HepG2 (cell line): ENCODE results near the gene MED13L. TPM values are rescaled to one million over a fixed set of nuclear protein-coding genes. Genes with fewer than 3 reads are reported as not detected.

Experiments
- ATAC-seq: fragments of 200-7000 bp; cut with Tn5 transposase; 3 replicates; pipeline ENCODE4 v1.9.1; 2020; ENCODE audit warnings: mild to moderate bottlenecking, moderate library complexity
- BruUV-seq: library from RNA; stranded (reverse); fragments of 400-500 nt; replicated peaks from 2 replicates; lab custom pipeline; 2021; lab: Mats Ljungman, UMichigan
- CTCF ChIA-PET: fragments of 300-600 bp; formaldehyde crosslinking; extraction: SDS; loops from one replicate; lab custom pipeline; 2021; ENCODE audit warnings: low total read pairs, inconsistent platforms, low intra/inter-chr PET ratio; lab: Yijun Ruan, JAX
- POLR2A ChIA-PET: fragments of 350-600 bp; sonication (Branson Sonifier 250); formaldehyde crosslinking; loops from one replicate; lab custom pipeline; 2020; ENCODE audit warnings: antibody characterized with exemption, inconsistent platforms; lab: Yijun Ruan, JAX
- DNase-seq: peaks from one replicate; pipeline ENCODE4 v3.0.0-alpha.2; 2015; ENCODE audit warnings: low spot score
- FAIRE-seq: peaks from 3 replicates; lab custom pipeline; 2011; peaks lifted over from hg19 to GRCh38; lab: Jason Lieb, UNC
- H2AFZ ChIP-seq: one replicate; pipeline ENCODE4 v1.6.1; 2011; ENCODE audit warnings: low read length, inconsistent platforms
- H3K27ac ChIP-seq: fragments of 300-600 bp; 3 replicates; pipeline ENCODE4 v1.8.0; 2011; ENCODE audit warnings: mixed run types, mild to moderate bottlenecking, mixed read lengths, low read length, inconsistent platforms; ENCODE audit not compliant: insufficient read depth; ENCODE audit errors: extremely low read length
- H3K27me3 ChIP-seq, 2 experiments: fragments of 200-600 bp in 1 of 2; 2 replicates in 1 of 2; 3 replicates in 1 of 2; pipeline versions ENCODE4 v1.6.0 to v1.8.0; 2011; ENCODE audit warnings: low read length in 2 of 2, mild to moderate bottlenecking in 2 of 2, moderate library complexity in 2 of 2, inconsistent platforms in 1 of 2; ENCODE audit not compliant: insufficient read depth in 2 of 2, control insufficient read depth in 1 of 2
- H3K36me3 ChIP-seq, 2 experiments: fragments of 200-600 bp in 1 of 2; replicated peaks in 1 of 2; 2 replicates in 1 of 2; 3 replicates in 1 of 2; pipeline versions ENCODE4 v1.5.1 to v1.8.0; 2011; ENCODE audit warnings: low read length in 2 of 2, inconsistent platforms in 1 of 2; ENCODE audit not compliant: insufficient read depth in 2 of 2, control insufficient read depth in 1 of 2
- H3K4me1 ChIP-seq: 2 replicates; pipeline ENCODE4 v1.5.1; 2012; ENCODE audit warnings: low read length, inconsistent platforms; ENCODE audit not compliant: insufficient read depth
- H3K4me2 ChIP-seq: 2 replicates; pipeline ENCODE4 v1.6.0; 2011; ENCODE audit warnings: low read depth, low read length, inconsistent platforms
- H3K4me3 ChIP-seq, 3 experiments: fragments of 200-600 bp in 1 of 3; sonication (generic), shearing (Covaris generic) in 1 of 3; replicated peaks in 1 of 3; 2 replicates each; pipeline ENCODE4 v1.5.1; 2011 to 2016; ENCODE audit warnings: low read length in 3 of 3, inconsistent platforms in 2 of 3, low read depth in 2 of 3, mild to moderate bottlenecking in 2 of 3, control low read depth in 1 of 3, mixed read lengths in 1 of 3; ENCODE audit not compliant: insufficient read depth in 1 of 3
- H3K79me2 ChIP-seq: one replicate; pipeline ENCODE4 v1.6.1; 2011; ENCODE audit warnings: low read length, inconsistent platforms; ENCODE audit not compliant: insufficient read depth
- H3K9ac ChIP-seq: 2 replicates; pipeline ENCODE4 v1.6.0; 2011; ENCODE audit warnings: mild to moderate bottlenecking, low read depth, low read length, inconsistent platforms; ENCODE audit not compliant: insufficient read depth
- H3K9me3 ChIP-seq: 2 replicates; pipeline ENCODE4 v1.5.1; 2012; ENCODE audit warnings: mild to moderate bottlenecking, low read length
- H4K20me1 ChIP-seq: 2 replicates; pipeline ENCODE4 v1.6.0; 2011; ENCODE audit warnings: inconsistent platforms, mild to moderate bottlenecking, low read length, moderate library complexity; ENCODE audit not compliant: insufficient read depth
- CEBPG ChIP-seq: IDR thresholded peaks from 2 replicates; pipeline ENCODE4 v1.6.1; 2016
- CENPBD1 ChIP-seq: sonication (generic); formaldehyde crosslinking; IDR thresholded peaks from 2 replicates; pipeline ENCODE4 v1.8.0; 2022; ENCODE audit warnings: missing genetic modification reagents, low read depth, mild to moderate bottlenecking, borderline replicate concordance
- CTCF ChIP-seq: sonication (generic); formaldehyde crosslinking; IDR thresholded peaks from 2 replicates; pipeline ENCODE4 v1.5.0; 2020; ENCODE audit warnings: mild to moderate bottlenecking, missing genetic modification reagents, moderate library complexity
- GABPB1 ChIP-seq: IDR thresholded peaks from 2 replicates; pipeline ENCODE4 v1.6.1; 2016; ENCODE audit warnings: mild to moderate bottlenecking, missing genetic modification reagents, moderate library complexity, missing compliant biosample characterization
- HCFC1 ChIP-seq: fragments of 150-350 bp; IDR thresholded peaks from 2 replicates; pipeline ENCODE4 v1.6.1; 2014; ENCODE audit warnings: low read depth, low read length
- HMG20B ChIP-seq: conservative IDR thresholded peaks from 2 replicates; pipeline ENCODE4 v1.6.1; 2016; ENCODE audit warnings: missing genetic modification reagents, missing compliant biosample characterization
- RXRB ChIP-seq: IDR thresholded peaks from 2 replicates; pipeline ENCODE4 v1.6.1; 2016; ENCODE audit warnings: borderline replicate concordance, missing genetic modification reagents, missing compliant biosample characterization
- SMC3 ChIP-seq: IDR thresholded peaks from 2 replicates; pipeline ENCODE4 v1.6.1; 2011; ENCODE audit warnings: low read length, improper control_type of control experiment
- SOX5 ChIP-seq: IDR thresholded peaks from 2 replicates; pipeline ENCODE4 v1.6.1; 2016; ENCODE audit warnings: borderline replicate concordance
- TBP ChIP-seq: sonication (generic); formaldehyde crosslinking; IDR thresholded peaks from 2 replicates; pipeline ENCODE4 v1.5.0; 2020; ENCODE audit warnings: missing genetic modification reagents
- TCF7 ChIP-seq: sonication (generic); IDR thresholded peaks from 2 replicates; pipeline ENCODE4 v1.6.1; 2016; ENCODE audit warnings: antibody characterized with exemption, low read depth
- XRCC5 ChIP-seq: fragments of 200-400 bp; formaldehyde crosslinking; optimal IDR thresholded peaks from 2 replicates; pipeline ENCODE3; 2017; ENCODE audit warnings: mild to moderate bottlenecking, low read length
- ZBTB1 ChIP-seq: sonication (generic); formaldehyde crosslinking; IDR thresholded peaks from 2 replicates; pipeline ENCODE4 v1.4.0; 2020; ENCODE audit warnings: missing genetic modification reagents, borderline replicate concordance
- ZBTB33 ChIP-seq: sonication (generic); formaldehyde crosslinking; IDR thresholded peaks from 2 replicates; pipeline ENCODE4 v1.4.0; 2020; ENCODE audit warnings: missing genetic modification reagents
- ZNF101 ChIP-seq: sonication (generic); formaldehyde crosslinking; IDR thresholded peaks from 2 replicates; pipeline ENCODE4 v1.4.0; 2020; ENCODE audit warnings: mild to moderate bottlenecking, low read depth, missing genetic modification reagents, borderline replicate concordance
- ZNF280D ChIP-seq: sonication (generic); formaldehyde crosslinking; IDR thresholded peaks from 2 replicates; pipeline ENCODE4 v1.5.1; 2020; ENCODE audit warnings: mild to moderate bottlenecking, missing genetic modification reagents
- ZNF552 ChIP-seq: sonication (generic); formaldehyde crosslinking; IDR thresholded peaks from 2 replicates; pipeline ENCODE4 v1.9.0; 2022; ENCODE audit warnings: missing genetic modification reagents, mild to moderate bottlenecking, borderline replicate concordance
- WGBS: methylation state at CpG from one replicate; pipeline ENCODE4 v1.1.6; 2017; ENCODE audit warnings: low lambda C conversion rate; 5-methylcytosine and 5-hydroxymethylcytosine counted together
- in situ Hi-C: cut with HindIII; loops from 2 replicates; pipeline ENCODE4 v1.10.0; 2017; ENCODE audit warnings: low pct_unique_long_range_greater_than_20kb; ENCODE audit not compliant: extremely low pct_ligation_motif_present
- intact Hi-C: fragments of 100-400 bp; cut with micrococcal nuclease; formaldehyde crosslinking; loops from one replicate; pipeline ENCODE4 v1.10.0; 2022; ENCODE audit not compliant: unreplicated experiment
- polyA plus RNA-seq, 8 experiments: library from polyadenylated mRNA; depleted of rRNA in 3 of 8; stranded (reverse) in 7 of 8; unstranded in 1 of 8; fragments of >200 nt; fragmentation: Illumina TruSeq in 4 of 8; extraction: Trizol in 4 of 8; gene quantifications; 2 replicates each; pipeline versions ENCODE4 v1.2.1 to v1.2.3, GENCODE V29; 2011 to 2016; ENCODE audit warnings: low read depth in 4 of 8, missing spikeins in 1 of 8, mixed read lengths in 1 of 8; ENCODE audit not compliant: insufficient read depth in 1 of 8
- total RNA-seq, 5 experiments: library from RNA; depleted of rRNA; stranded (reverse); fragments of >200 nt; fragmentation: Illumina TruSeq; extraction: Trizol; gene quantifications; 2 replicates each; pipeline ENCODE4 v1.2.3, GENCODE V29; 2016; ENCODE audit warnings: low read depth in 1 of 5

The MED13L gene
- total and polyA plus RNA-seq, 2 of the 13 experiments (the other 11 are each of a cell fraction or from before 2014, with no cell fraction given): 24.8 to 38.9 TPM

GRCh38 chr12:115922952-115923564 is 354.4 kb downstream of the MED13L start:
- peaks cover 0 to 15% of the 10 kb centered on the region in 2 experiments; a peak in 1 of 5 replicates for H3K27me3 ChIP-seq
- no peaks in the 10 kb centered on the region for H3K79me2 ChIP-seq
- no peak overlapping the region for H2AFZ ChIP-seq
- BruUV-seq: no TSS peak
- H3K9ac ChIP-seq: no peak overlapping the region
- peak; percentile 57 for FAIRE-seq
- H3K4me2 ChIP-seq: no peak overlapping the region
- no peak overlapping the region for H3K27ac ChIP-seq
- POLR2A ChIA-PET: interaction anchor here (0.6 kb wide), 1 partner anchor 21 kb away, joined by 3 read pairs; no protein-coding TSS in a partner anchor
- peak; percentile 66 for ATAC-seq
- H3K4me3 ChIP-seq: no peak overlapping the region
- no peaks in the 10 kb centered on the region for H3K36me3 ChIP-seq
- peaks cover 8% of the 10 kb centered on the region for H3K9me3 ChIP-seq
- in situ Hi-C loops: loop anchor here (25.0 kb wide), 2 partner anchors 1261 to 1936 kb away; no protein-coding TSS in a partner anchor
- 23% methylated on average over 8 of the region's 8 CpGs for WGBS
- peaks cover 8% of the 10 kb centered on the region for H3K4me1 ChIP-seq
- CTCF ChIA-PET: interaction anchor here (0.6 to 1.6 kb wide), 2 partner anchors 21 to 24 kb away, joined by 4 to 10 read pairs; no protein-coding TSS in a partner anchor
- intact Hi-C loops: loop anchor here (1.0 kb wide), 1 partner anchor 24 kb away; no protein-coding TSS in a partner anchor
- peak; percentile 49 for DNase-seq
- H4K20me1 ChIP-seq: no peaks in the 10 kb centered on the region
- no peak for TF ChIP-seq HCFC1
- no peak for TF ChIP-seq ZNF101
- no peak for TF ChIP-seq ZBTB1 (CRISPR knock-in tag)
- TF ChIP-seq SMC3: peak; percentile 58; the same call in 1 of the 2 replicates
- TF ChIP-seq CTCF (CRISPR knock-in tag): peak; percentile 80
- no peak for TF ChIP-seq CEBPG (CRISPR knock-in tag)
- TF ChIP-seq TCF7: no peak
- no peak for TF ChIP-seq GABPB1 (CRISPR knock-in tag)
- TF ChIP-seq SOX5 (CRISPR knock-in tag): no peak
- no peak for TF ChIP-seq HMG20B (CRISPR knock-in tag)
- no peak for TF ChIP-seq ZBTB33 (CRISPR knock-in tag)
- TF ChIP-seq XRCC5: no peak
- TF ChIP-seq ZNF280D (CRISPR knock-in tag): peak; percentile 85; the same call in 1 of the 2 replicates
- no peak for TF ChIP-seq CENPBD1 (CRISPR knock-in tag)
- TF ChIP-seq TBP: no peak
- no peak for TF ChIP-seq RXRB (CRISPR knock-in tag)
- TF ChIP-seq ZNF552 (CRISPR knock-in tag): no peak
